LNCaP clone FGC (cell line): Measurements from ENCODE around the gene EMX1.

Experiments used
- DNase-seq: peaks from one replicate; pipeline ENCODE4 v3.0.0-alpha.2; 2011; ENCODE audit warnings: low read depth
- H3K4me3 ChIP-seq: 2 replicates; pipeline ENCODE4 v1.5.1; 2011; ENCODE audit warnings: mild to moderate bottlenecking, low read depth, low read length, control low read depth
- CTCF ChIP-seq: IDR thresholded peaks from 2 replicates; pipeline ENCODE4 v1.5.1; 2012; ENCODE audit warnings: mild to moderate bottlenecking; ENCODE audit not compliant: control insufficient read depth, insufficient read depth; ENCODE audit errors: extremely low read depth

EMX1 gene

GRCh38 chr2:72959995-72960981 lies 43.0 kb downstream of the EMX1 start:
- TF ChIP-seq CTCF: no peak
- DNase-seq: no peak
- no peak overlapping the region for H3K4me3 ChIP-seq

- no peak for TF ChIP-seq CTCF
- DNase-seq: no peak
- no peak overlapping the region for H3K4me3 ChIP-seq
These were observed 43.9 kb downstream of the EMX1 start for GRCh38 chr2:72961036-72961720.

GRCh38 chr2:72961853-72962468 lies 44.6 kb downstream of the EMX1 start:
- H3K4me3 ChIP-seq: no peak overlapping the region
- no peak for TF ChIP-seq CTCF
- no peak for DNase-seq

GRCh38 chr2:72962911-72963310 lies 45.6 kb downstream of the EMX1 start:
- H3K4me3 ChIP-seq: no peak overlapping the region
- no peak for TF ChIP-seq CTCF
- DNase-seq: no peak

- H3K4me3 ChIP-seq: no peak overlapping the region
- no peak for DNase-seq
These were observed 46.3 kb downstream of the EMX1 start for GRCh38 chr2:72963423-72964145.

More at GRCh38 chr2:72963423-72964145, 46.3 kb downstream of the EMX1 start:
- no peak for TF ChIP-seq CTCF
